ENCODE measurements around the gene EFNA5.
"Not testable (repeated sequence)": the region's sequence is repeated elsewhere in the genome, so short reads cannot be mapped to it uniquely, and the experiment has no call there.

Gene EFNA5

DNA sequence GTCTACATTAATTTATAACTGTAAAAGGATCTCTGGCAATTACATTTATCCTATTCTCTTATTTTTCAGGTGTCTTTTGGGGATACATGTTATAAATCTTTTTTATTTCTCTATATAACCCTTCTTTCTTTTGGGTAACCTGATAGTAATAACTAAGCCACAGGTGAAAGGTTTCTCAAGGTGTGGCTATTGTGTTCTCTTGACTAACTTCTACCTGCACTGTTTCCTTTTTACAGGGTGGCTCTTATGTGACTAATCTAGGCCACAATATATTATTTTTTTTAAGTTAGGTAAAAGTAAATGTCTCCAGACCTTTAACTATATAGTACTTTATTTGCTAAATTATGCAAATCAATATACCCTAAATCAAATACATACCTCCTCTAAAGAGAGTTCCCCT lies 193.2 kb downstream of the EFNA5 start:
- DNase-seq: no peak

GRCh38 chr5:107476783-107477182 lies 194.0 kb downstream of the EFNA5 start:
- DNase-seq: no peak

DNA sequence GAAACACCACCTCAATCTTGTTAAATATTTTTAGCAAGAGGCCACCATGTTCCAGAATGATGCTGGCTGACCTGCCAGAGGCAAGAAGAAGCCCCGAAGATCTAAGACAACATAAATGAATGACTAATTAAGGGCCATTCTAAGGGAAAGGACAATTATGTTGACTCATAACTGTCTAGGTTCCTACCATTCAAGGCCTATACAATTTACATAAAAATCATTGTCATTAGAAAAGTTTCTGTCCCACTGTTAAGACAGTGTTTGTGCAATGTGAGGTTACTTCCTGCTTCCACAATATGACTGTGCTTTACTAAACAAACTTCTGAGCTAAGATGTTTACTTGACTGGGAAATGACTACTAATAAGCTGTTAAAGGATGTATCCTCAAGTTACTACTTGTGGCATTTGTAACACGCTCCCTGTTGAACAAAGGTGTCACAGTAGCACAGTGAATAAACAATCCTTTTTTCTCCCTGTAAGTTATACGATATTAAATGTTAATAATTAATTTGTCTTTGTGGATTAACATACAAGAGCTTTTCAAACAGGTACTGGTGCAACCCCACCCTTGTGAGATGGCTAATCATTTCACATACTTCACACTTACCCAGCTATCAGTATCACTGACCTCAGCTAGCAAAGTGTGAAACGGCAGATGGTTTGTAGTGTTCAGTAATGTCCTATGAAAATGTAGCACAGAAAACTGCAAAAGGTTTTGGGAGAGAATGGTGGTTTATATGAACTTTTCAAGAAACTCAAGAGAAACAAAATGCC lies 195.8 kb downstream of the EFNA5 start:
- DNase-seq: no peak

GRCh38 chr5:107474361-107474715 lies 196.4 kb downstream of the EFNA5 start:
- no peak for DNase-seq

DNA sequence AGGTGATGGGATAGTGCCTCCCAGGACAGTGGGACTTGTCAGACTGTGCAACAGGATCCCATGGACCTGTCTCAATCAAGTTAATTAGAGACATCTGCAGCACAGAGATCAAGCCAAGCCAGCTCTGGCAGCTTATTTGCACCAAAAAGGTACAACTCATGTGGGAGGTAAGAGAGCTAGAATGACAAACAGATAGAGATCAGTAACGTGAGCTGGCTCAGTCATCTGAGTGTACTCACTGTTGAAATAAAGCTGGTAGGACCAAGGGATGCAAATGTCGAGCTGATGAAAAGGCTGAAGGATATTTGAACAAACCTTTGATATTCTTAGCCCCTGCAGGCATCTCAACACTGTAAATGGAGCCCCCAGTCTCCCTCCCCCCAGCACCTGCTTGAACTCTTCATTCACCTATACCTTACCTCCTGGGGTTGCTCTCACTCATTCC lies 198.1 kb downstream of the EFNA5 start:
- no peak for DNase-seq

- DNase-seq: no peak
These were observed 200.5 kb downstream of the EFNA5 start for GRCh38 chr5:107470295-107470582.

DNA sequence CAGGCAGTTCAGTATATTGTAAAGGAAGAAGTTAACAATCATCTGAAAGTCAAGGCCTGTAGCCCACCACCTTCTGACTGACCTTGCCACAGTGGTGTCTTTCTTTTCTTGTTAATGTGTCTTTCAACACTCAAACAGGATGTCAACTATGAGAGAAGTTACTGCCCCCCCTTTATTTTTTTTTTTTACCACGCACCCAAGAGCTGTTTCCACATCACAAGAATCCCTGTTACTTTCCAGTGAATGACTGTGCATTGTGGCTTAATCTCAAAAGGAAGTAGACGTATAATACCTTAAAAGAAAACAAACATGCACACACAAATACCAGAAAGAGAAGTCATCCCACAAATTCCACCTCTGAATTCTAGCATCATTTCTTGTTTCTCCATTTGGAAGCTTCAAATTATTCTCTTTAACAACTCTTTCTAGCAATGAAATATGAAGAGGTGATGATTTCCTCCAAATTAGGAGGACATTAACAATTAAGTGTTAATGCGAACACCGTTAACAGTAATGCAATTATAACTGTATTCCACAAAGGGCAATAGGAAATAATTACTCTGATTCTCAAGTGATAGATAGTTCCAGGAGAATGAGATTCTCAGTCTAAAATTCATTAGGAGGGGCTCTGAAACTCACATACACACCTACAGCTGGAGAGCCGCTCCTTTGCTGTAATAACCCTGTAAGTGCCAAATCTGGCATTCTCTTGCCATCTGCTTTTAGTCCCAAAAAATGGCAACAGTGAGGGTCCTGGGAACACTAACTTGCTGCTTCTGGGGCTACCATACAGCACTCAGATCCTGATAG lies 201.0 kb downstream of the EFNA5 start:
- no peak for DNase-seq

- DNase-seq: no peak
These were observed 201.7 kb downstream of the EFNA5 start for GRCh38 chr5:107469064-107469463.

GRCh38 chr5:107468276-107468675 lies 202.5 kb downstream of the EFNA5 start:
- DNase-seq: no peak

DNA sequence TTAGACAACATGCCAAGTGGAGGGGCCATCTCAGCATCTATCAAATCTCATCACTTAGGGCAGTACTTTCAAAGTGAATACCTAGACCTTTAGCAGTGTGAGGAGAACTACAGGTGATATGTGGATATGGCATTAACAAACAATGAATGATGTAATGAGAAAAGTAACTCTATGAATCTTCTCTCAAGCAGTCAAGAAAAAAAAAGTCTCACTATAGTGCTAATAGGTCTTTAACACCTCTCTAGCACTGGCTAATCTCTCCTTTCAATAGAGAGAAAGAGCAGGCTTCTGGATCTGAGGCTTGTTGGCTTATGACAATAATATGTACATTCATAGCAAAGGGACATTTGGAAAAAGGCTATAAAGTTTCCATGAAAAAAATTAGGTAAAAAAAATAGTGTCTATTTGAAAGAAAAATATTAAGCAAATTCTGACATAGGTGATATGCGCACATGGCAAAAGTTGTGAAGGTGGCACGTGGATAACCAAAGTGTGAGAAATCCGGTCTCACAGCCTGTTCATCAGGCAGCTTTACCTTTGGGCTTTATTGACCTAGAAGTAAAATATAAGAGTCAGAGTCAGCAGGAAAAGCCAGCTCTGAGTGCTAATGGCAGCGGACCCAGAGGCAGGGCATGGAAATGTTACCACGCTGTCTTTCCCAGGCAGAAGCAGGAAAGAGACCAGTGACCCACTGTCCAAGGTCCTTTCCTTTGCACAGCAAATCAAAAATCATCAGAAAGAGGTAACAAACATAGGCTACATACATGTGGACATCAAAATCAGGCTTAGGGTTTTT lies 203.4 kb downstream of the EFNA5 start:
- DNase-seq: no peak

- DNase-seq: no peak
These were observed 204.4 kb downstream of the EFNA5 start for GRCh38 chr5:107466233-107466769.

GRCh38 chr5:107464876-107465275 lies 205.9 kb downstream of the EFNA5 start:
- no peak for DNase-seq

DNA sequence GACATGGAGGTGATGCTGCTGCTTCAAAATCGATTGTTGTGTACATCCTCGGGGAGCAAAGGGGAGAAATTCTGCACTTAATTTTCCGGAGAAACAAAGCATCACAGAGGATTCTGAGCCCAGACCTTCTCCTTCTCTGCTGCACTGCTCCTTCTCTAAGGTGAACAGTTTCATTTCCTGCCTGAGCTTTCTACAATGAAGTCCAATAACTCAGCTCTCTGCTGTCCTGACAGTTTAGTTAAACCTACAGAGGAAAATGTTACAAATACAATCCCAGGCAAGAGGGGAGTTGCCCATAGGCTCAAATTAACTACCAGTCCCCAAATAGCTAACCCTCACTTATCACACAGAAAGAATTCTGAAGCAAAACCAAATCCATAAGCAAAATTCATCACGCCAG lies 206.3 kb downstream of the EFNA5 start:
- DNase-seq: no peak

DNA sequence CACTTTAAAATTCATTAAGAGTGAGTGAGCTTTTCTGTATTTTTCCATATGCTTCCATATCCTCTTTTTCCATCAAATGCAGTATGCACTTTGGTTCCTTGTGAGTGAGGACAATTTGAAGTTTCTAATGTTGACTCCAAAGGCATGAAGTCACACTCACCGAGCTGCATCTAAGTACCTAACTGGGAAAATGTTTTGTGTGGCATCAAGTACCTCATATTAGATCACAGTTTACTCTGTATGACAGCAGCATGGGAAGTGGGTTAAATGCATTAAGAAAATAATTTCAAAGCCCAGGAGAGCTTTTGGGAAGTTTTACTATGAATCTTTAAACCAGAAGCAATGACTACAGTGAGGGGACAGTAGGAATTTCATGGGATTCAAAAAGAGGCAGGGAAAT lies 207.0 kb downstream of the EFNA5 start:
- no peak for DNase-seq

DNA sequence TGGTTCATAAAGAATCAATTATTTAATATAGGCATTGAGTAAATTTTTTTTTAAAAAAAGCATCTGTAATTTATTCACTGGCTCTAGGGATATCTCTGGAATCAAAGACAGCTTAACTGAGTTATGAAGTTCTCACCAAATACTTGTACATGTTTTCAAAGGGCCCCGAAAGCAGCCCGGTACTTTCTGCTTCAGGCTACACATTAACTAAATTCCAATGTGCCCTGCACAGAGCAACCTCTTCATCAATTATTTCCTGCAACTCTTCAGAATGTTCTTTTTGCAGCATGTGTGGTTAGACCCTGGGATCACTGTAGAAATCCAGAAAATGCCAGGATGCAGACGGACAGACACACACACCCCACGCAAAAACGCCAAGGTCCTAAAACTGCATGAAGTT lies 209.0 kb downstream of the EFNA5 start:
- DNase-seq: no peak

GRCh38 chr5:107460789-107461188 lies 209.9 kb downstream of the EFNA5 start:
- DNase-seq: no peak

DNA sequence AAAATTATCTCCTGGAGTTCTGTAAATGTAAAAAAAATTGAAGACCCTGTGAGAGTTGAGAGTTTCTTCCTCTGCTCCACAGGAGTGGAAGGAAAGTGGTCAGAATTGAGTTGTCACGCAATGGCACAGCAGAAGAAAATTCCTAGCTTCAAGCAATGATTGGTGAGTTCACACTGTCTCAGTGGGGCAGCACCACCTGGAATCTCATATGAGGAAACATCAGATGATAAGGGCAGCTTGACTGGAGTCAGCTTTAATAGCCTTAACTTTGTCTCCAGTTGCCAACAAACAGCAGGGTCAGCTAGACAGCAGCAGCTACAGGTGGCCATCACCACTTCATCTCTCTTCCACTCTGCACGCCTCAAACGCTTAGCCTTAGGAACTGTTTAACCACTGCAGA lies 211.1 kb downstream of the EFNA5 start:
- DNase-seq: no peak

DNA sequence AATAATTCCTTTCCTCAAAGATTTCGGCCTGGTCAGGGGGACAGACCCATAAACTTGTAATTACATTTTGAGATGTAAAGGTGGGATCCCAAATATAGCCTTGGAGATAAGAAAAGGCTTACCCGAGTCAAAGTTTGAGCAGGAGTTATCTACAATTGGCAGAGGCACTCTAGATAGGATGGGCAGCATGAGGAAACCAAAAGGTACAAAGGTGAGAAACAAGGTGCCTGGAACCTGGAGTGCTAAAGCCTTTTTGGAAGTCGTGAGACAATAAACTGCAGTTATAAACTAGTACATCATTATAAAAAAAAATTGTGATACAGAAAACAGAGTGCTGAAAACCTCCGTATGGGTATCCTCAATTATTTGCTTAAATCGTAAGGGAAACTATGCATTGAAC lies 212.4 kb downstream of the EFNA5 start:
- no peak for DNase-seq

DNA sequence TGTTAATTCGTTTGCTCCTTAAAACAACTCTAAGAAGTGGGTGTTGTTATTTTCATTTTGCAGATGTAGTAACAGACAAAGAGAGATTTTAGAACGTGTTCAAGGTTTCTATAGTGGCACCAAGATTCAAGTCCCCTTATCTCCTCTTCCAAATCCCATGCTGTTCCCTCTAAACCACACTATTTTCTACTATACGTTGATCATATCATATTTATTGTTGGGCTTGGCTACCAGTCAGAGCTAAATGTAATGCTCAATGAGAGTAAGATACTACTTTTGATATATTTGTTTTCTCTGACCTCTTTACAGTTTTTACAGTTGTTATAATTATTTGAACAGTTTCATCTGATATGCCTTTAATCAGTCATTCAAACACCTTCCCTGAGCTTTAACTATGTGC lies 212.9 kb downstream of the EFNA5 start:
- no peak for DNase-seq

DNA sequence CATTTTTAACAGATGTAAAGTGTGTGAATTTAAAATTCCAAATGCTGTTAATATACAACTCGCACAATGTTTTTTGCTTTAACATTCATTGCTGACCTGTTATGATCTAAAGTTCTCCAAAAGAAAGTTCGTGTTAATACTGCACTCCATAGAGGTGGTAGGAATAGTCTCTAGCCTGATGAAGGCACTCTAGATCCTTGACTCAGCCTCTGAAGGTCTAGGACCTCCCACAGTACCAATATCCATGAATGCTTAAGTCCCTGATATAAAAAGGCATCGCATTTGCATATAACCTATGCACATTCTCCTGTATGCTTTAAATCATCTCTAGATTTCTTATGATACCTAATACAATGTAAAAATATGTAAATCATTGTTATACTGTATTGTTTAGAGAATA lies 213.6 kb downstream of the EFNA5 start:
- no peak for DNase-seq

DNA sequence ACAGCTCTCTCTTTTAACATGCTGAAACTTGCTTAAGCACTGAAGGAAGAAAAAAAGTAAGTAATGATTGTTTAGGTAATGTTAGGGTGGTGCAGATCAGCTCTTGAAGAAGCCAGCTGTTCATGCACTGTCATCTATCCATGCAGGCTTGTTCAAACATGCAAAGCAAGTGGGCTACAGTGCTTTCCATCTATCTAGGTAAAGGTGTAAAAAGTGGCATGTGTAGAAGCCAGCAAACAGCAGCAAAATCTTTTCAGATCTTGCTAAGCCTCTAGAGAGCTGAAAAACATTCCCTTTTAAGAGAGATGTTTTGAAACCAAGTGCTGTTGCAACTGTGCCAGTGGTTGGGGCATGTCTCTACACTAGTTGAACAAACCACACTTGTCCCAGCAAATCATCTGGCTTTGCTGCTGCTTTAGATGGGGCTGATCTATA lies 214.4 kb downstream of the EFNA5 start:
- no peak for DNase-seq

DNA sequence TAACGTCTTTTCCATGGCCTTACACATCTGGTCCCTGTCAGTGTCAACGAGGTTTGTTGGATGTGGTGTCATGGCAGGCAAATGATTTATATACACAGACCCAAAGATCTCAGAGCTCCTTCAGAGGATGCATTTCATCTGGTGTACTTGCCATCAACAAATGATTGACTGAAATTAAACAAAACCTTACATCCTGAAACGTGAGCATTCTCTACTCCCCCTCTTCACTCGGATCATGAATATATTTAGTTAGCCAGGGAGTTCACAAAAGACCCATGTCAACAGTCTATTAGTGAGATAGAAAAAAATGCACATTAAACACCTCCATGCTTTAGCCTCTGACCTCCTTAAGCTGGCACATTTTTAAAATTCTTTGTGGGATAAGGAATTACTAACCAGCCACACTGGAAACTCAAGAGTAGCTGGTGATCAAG lies 215.6 kb downstream of the EFNA5 start:
- no peak for DNase-seq

DNA sequence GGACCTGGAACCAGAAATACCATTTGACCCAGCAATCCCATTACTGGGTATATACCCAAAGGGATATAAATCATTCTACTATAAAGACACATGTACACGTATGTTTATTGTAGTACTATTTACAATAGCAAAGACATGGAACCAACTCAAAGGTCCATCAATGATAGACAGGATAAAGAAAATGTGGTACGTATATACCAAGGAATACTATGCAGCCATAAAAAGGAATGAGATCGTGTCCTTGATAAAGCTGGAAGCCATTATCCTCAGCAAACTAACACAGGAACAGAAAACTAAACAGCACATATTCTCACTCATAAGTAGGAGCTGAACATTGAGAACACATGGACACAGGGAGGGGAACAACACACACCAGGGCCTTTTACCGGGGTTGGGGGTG lies 218.9 kb downstream of the EFNA5 start:
- DNase-seq: not testable (repeated sequence)
